HG02623 (cell line): Measurements from ENCODE around the gene GRIK4.

Experiments
- ATAC-seq: cut with Tn5 transposase; IDR thresholded peaks from one replicate; pipeline ENCODE4 v1.9.1; 2021; ENCODE audit warnings: moderate library complexity; ENCODE audit not compliant: unreplicated experiment

Gene GRIK4

DNA sequence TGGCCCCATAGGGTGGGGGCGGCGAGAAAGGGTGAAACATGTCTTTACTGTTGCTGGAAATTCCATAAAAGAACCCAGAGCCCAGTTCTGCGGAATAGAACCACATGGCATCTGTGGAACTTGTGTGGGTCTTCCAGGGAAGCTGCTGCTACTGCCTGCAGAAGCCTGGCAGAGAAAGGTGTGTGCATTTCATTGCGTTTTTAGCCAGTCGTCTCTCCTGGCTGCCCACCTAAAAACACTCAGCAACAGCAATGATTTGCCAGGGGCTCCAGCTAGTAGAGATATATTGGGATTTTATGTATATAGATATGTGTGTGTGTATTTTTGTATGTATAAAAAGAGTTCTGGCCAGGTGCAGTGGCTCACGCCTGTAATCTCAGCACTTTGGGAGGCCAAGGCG is 385.1 kb downstream of the GRIK4 start:
- ATAC-seq, result no peak

- ATAC-seq, result no peak
These were observed 387.0 kb downstream of the GRIK4 start for GRCh38 chr11:120898568-120898967.

- ATAC-seq, result no peak
These were observed 388.2 kb downstream of the GRIK4 start for GRCh38 chr11:120899720-120900119.

GRCh38 chr11:120900643-120901042 is 389.1 kb downstream of the GRIK4 start:
- no peak for ATAC-seq

DNA sequence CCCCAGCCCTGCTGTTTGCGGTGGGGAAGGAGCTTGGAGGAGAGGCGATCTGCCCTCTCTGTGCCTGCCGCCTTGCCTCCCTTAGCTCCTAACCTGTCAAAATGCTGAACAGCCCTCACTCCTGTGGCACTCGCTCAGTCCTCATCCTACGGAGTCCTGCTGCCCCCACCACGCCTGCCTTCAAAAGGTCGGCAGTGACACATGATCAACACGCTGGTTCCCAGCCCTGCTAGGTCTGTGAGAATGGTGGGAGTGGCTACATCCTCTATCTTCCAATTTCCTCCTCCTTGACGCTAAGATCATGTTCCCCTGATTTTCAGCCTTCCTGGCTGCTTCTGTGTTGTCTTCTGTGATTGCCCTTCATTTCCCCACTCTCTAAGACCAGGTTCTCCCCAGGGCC is 392.1 kb downstream of the GRIK4 start:
- ATAC-seq, result no peak

GRCh38 chr11:120904116-120904515 is 392.6 kb downstream of the GRIK4 start:
- ATAC-seq, result no peak

DNA sequence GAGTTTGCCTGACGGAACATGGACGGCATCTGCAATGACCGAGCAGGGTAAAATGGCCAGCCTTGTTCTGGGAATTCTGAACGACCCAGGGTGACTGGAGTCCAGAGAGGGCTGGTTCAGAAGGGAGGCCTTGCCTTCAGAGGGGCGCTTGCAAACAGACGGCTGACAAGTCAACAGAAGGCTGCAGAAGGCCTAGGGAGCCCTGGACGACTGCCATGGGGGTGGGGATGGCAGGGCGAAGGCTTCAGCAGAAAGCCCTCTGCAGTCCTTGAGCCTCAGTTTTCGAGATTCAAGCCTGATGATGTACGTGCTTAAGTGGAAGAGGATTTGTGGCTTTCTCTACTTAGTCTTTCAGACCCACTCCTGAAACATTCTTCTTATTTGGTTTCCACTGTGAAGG is 395.2 kb downstream of the GRIK4 start:
- no peak for ATAC-seq

DNA sequence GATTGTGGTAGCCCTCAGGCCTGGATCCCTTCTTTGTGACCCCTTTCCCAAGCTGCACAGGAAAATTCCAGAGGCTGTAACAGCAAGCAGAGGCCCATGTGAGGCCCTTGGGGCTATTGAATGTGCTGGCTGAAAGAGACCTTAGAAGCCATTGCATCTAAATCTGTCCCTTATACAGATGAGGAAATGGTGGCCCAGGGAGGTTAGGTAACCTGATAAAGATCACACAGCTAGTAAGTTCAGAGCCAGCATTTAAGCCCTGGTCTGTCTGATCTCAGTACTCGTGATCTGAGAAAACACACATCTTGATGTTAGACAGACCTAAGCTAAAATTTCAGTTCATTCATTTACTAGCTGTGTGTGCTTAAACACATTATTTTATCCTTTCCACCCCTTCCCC is 396.4 kb downstream of the GRIK4 start:
- ATAC-seq, result no peak

- ATAC-seq, result no peak
These were observed 397.1 kb downstream of the GRIK4 start for GRCh38 chr11:120908461-120909181.

GRCh38 chr11:120909676-120910416 is 398.3 kb downstream of the GRIK4 start:
- ATAC-seq, result no peak

GRCh38 chr11:120911943-120912342 is 400.4 kb downstream of the GRIK4 start:
- ATAC-seq, result no peak

GRCh38 chr11:120912504-120912903 is 401.0 kb downstream of the GRIK4 start:
- ATAC-seq, result no peak

GRCh38 chr11:120912915-120913314 is 401.4 kb downstream of the GRIK4 start:
- ATAC-seq, result no peak

GRCh38 chr11:120914021-120914420 is 402.5 kb downstream of the GRIK4 start:
- ATAC-seq, result no peak

GRCh38 chr11:120914601-120915000 is 403.1 kb downstream of the GRIK4 start:
- no peak for ATAC-seq

DNA sequence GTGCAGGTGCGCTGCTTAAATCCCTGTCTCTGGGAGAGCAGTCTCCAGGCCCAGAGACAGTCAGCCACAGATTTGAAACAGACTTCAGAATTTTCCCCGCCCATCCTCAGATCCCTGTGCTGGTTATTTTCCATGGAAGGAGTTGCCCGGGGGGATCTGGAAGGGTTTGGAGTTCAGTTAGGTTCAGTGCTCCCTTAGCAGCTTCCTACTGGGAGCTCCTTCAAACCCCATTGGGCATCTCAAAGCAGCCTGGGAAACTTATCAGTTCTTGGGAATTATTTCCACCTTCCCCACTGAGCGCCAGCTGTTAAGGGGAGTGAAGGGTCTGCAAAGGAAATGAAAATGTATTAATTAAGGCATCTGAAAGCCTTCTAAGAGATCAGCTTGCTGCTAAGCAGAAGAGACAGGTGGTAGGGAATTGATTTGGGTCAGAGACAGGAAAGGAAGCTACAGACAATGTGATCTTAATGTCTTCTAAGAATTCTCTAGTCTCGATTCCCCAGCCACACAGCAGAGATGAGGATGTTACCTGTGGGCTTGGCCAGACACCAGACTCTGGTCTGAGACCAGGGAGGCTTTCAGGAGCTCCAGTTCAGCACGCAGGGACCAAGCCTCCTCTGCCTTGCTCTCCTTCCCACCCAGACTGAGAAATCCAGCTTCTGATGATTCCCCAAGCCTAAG is 406.2 kb downstream of the GRIK4 start:
- ATAC-seq, result no peak

- ATAC-seq, result no peak
These were observed 406.7 kb downstream of the GRIK4 start for GRCh38 chr11:120918257-120918656.

- ATAC-seq, result no peak
These were observed 407.5 kb downstream of the GRIK4 start for GRCh38 chr11:120919045-120919444.

- ATAC-seq, result no peak
These were observed 408.0 kb downstream of the GRIK4 start for GRCh38 chr11:120919566-120919965.

- ATAC-seq, result no peak
These were observed 412.4 kb downstream of the GRIK4 start for GRCh38 chr11:120923866-120924508.

DNA sequence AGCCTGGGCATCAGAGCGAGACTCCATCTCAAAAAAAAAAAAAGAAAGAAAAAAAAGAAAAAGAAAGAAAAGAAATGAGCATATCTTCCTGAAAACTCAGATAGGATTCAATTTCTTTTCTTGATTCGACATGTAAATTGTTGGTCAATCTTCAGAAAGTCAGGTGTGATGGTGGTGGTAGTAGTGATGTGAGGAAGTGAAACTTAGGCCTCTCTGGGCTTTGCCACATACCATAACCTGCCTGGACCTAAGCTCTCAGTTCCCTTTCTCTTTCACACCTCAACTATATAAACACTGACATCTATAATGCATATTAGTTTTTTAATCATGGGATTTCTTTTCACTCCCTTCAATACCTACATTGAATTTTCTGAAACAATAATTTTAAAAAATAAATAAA is 414.4 kb downstream of the GRIK4 start:
- peak; percentile 99 for ATAC-seq
